ENCODE data around the gene IRGC.
"Not testable (repeated sequence)": the region's sequence is repeated elsewhere in the genome, so short reads cannot be mapped to it uniquely, and the experiment has no call there.

The IRGC gene

GRCh38 chr19:43759515-43759914 is 43.6 kb downstream of the IRGC start:
- no peak for DNase-seq

GRCh38 chr19:43760941-43761340 is 45.1 kb downstream of the IRGC start:
- DNase-seq = no peak

DNA sequence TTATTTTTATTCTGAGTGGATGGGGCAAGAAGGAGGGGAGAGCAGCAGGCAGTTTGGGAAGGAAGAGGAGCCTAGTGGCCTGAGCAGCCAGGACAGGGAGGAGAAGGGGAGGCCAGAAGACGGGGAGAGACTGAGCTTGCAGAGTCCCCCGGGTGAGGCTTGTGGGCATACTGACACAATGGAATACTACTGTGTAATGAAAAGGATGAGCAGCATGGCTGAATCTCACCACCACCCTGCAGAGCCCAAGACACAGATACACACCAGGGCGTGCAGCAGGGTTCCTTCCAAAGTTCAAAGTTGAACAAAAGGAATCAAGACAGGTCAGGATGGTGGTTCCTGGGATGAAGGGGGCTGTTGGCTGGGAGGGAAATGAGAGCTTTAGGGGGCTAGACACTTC is 46.9 kb downstream of the IRGC start:
- no peak for DNase-seq

- DNase-seq = no peak
These were observed 47.6 kb downstream of the IRGC start for GRCh38 chr19:43763473-43763939.

DNA sequence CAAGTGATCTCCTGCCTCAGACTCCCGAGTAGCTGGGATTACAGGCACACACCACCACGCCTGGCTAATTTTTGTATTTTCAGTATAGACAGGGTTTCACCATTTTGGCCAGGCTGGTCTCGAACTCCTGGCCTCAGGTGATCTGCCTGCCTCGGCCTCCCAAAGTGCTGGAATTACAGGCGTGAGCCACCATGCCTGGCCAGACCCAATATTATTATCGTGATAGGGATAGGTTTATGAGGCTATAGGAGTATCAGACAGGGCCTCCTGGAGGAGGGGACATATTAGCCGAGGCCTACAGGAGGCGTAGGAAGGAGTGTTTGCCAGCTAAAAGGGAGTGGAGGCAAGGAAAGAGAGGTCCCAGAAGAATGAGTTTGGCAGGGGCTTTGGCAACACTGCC is 48.8 kb downstream of the IRGC start:
- DNase-seq = not testable (repeated sequence)

- DNase-seq = no peak
These were observed 49.4 kb downstream of the IRGC start for GRCh38 chr19:43765109-43765876.

DNA sequence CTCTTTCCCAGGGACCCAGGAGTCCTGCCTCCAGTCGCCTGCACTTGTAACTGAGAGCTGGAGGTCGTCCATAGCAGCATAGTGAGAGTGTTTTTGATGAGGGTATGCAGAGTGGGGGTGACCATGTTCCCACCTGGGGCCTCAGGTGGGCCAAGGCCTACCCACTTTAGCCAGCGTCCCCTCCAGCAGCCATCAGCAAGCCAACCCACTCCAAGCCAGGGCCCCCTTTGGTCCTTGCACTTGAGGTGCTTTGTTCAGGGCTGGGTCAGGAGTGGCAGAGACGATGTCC is 50.8 kb downstream of the IRGC start:
- no peak for DNase-seq

DNA sequence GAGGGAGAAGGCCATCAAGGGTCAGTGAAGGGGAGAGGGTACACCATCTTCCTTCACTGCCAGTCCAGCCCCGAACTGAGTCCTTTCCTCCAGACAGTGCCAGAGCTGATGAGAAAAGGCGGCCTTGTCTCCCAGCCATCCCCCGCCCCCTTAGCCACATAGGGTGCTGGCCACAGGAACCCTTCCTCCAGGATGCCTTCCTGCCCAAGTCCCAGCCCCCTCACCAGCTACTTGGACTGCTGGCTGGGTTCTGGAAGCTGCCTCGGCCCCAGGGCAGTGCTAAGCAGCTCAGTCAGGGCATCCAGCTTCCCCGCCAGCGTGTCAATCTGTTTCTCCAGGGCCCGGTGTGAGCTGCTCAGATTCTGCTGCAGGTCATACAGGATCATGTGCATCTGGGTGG is 51.4 kb downstream of the IRGC start:
- DNase-seq = no peak

- no peak for DNase-seq
These were observed 51.9 kb downstream of the IRGC start for GRCh38 chr19:43767818-43768217.

- no peak for DNase-seq
These were observed 52.6 kb downstream of the IRGC start for GRCh38 chr19:43768273-43769050.

- no peak for DNase-seq
These were observed 53.4 kb downstream of the IRGC start for GRCh38 chr19:43769256-43769655.

Data from NK-92 treated with Interleukin-12 subunit alpha and Interleukin-12 subunit beta, amount 100 ng/mL, for 24 hours (cell line).